ENCODE measurements around the gene FCHSD2. TPM values are rescaled to one million over a fixed set of nuclear protein-coding genes. Genes with fewer than 3 reads are reported as not detected.

Gene FCHSD2
- total RNA-seq, 4 donors from 2014 or later: 20.4 to 42.4 (median 26.4) TPM

DNA sequence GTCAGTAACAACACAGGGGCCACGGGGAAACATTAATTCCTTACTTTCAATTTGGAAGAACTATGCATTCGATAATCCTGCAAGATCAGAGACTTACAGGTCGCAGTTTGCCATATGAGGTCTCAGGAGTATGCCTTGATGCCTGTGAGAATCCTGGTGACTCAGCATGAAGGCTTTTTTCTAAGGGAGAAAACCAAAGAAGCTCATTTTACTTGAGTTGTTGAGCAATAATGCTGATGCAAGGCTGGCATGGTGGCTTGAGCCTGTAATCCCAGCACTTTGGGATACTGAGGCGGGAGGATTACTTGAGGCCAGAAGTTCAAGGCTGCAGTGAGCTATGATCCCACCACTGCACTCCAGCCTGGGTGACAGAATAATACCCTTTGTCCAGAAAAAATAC is 301.3 kb downstream of the FCHSD2 start:
- 95% methylated on average over 4 of the region's 4 CpGs for WGBS
- TF ChIP-seq POLR2AphosphoS5 (IDR thresholded peaks at IDR 0.05) (no peak), EP300 (IDR thresholded peaks at IDR 0.05) (no peak), POLR2A (IDR thresholded peaks at IDR 0.05; ENCODE audit: low read depth) (no peak)
- TF ChIP-seq, protein P1, sequence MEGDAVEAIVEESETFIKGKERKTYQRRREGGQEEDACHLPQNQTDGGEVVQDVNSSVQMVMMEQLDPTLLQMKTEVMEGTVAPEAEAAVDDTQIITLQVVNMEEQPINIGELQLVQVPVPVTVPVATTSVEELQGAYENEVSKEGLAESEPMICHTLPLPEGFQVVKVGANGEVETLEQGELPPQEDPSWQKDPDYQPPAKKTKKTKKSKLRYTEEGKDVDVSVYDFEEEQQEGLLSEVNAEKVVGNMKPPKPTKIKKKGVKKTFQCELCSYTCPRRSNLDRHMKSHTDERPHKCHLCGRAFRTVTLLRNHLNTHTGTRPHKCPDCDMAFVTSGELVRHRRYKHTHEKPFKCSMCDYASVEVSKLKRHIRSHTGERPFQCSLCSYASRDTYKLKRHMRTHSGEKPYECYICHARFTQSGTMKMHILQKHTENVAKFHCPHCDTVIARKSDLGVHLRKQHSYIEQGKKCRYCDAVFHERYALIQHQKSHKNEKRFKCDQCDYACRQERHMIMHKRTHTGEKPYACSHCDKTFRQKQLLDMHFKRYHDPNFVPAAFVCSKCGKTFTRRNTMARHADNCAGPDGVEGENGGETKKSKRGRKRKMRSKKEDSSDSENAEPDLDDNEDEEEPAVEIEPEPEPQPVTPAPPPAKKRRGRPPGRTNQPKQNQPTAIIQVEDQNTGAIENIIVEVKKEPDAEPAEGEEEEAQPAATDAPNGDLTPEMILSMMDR (IDR thresholded peaks at IDR 0.05): no peak
- no peak overlapping the region for H3K27ac ChIP-seq (replicated peaks in 1 of 4)
- intact Hi-C loops (cut with DNase I): no loop called here
- H3K4me1 ChIP-seq: peaks cover 5 to 37% (median 11%) of the 10 kb centered on the region in 4 donors
- no peaks in the 10 kb centered on the region for H3K27me3 ChIP-seq
- H3K36me3 ChIP-seq: peaks cover 25 to 84% (median 54%) of the 10 kb centered on the region in 4 donors
- no peak for DNase-seq (ENCODE audit: extremely low spot score)
- no peaks in the 10 kb centered on the region for H3K9me3 ChIP-seq
- H3K4me3 ChIP-seq: no peak overlapping the region

- Histone ChIP-seq H3K4me1 (peaks cover 24 to 53% (median 30%) of the 10 kb centered on the region in 4 donors), H3K36me3 (peaks cover 25 to 65% (median 51%) of the 10 kb centered on the region in 4 donors), H3K9me3 (no peaks in the 10 kb centered on the region), H3K27me3 (no peaks in the 10 kb centered on the region), H3K27ac (replicated peaks in 1 of 4) (no peak overlapping the region), H3K4me3 (no peak overlapping the region)
- WGBS: 80% methylated on average over 4 of the region's 4 CpGs
- no peak for DNase-seq (ENCODE audit: extremely low spot score)
- TF ChIP-seq, protein P1 (IDR thresholded peaks at IDR 0.05): no peak
- TF ChIP-seq POLR2A (IDR thresholded peaks at IDR 0.05; ENCODE audit: low read depth): no peak
- TF ChIP-seq POLR2AphosphoS5 (IDR thresholded peaks at IDR 0.05): no peak
- intact Hi-C loops (cut with DNase I): no loop called here
These were observed 303.3 kb downstream of the FCHSD2 start for GRCh38 chr11:72838691-72839305.

- WGBS: 70% methylated on average over 4 of the region's 4 CpGs
- DNase-seq (ENCODE audit: extremely low spot score): no peak
- TF ChIP-seq POLR2AphosphoS5 (IDR thresholded peaks at IDR 0.05) (peak; percentile 7 to 53), POLR2A (IDR thresholded peaks at IDR 0.05; ENCODE audit: low read depth) (no peak)
- TF ChIP-seq, protein P1 (IDR thresholded peaks at IDR 0.05): no peak
- Histone ChIP-seq H3K4me3 (no peak overlapping the region), H3K27me3 (no peaks in the 10 kb centered on the region), H3K27ac (replicated peaks in 1 of 4) (peak overlapping the region; percentile 59 to 79 (median 73)), H3K4me1 (peaks cover 51 to 64% (median 57%) of the 10 kb centered on the region in 4 donors), H3K9me3 (no peaks in the 10 kb centered on the region), H3K36me3 (peaks cover 14 to 43% (median 33%) of the 10 kb centered on the region in 4 donors)
- intact Hi-C loops (cut with DNase I): no loop called here
These were observed 306.0 kb downstream of the FCHSD2 start for GRCh38 chr11:72836111-72836510.

GRCh38 chr11:72834905-72835304 is 307.2 kb downstream of the FCHSD2 start:
- Histone ChIP-seq H3K36me3 (peaks cover 12 to 36% (median 23%) of the 10 kb centered on the region in 4 donors), H3K27ac (replicated peaks in 1 of 4) (peak overlapping the region; percentile 59 to 79 (median 73)), H3K9me3 (no peaks in the 10 kb centered on the region), H3K4me1 (peaks cover 52 to 64% (median 59%) of the 10 kb centered on the region in 4 donors), H3K4me3 (no peak overlapping the region), H3K27me3 (no peaks in the 10 kb centered on the region)
- TF ChIP-seq POLR2A (IDR thresholded peaks at IDR 0.05; ENCODE audit: low read depth): no peak
- TF ChIP-seq POLR2AphosphoS5 (IDR thresholded peaks at IDR 0.05): no peak
- TF ChIP-seq EP300 (IDR thresholded peaks at IDR 0.05): no peak
- TF ChIP-seq, protein P1 (IDR thresholded peaks at IDR 0.05): no peak
- intact Hi-C loops (cut with DNase I): loop anchor here (5.0 kb wide), 3 partner anchors 307 to 452 kb away; partner anchors contain the start of gene FCHSD2
- 76% methylated on average over 5 of the region's 5 CpGs for WGBS
- no peak for DNase-seq (ENCODE audit: extremely low spot score)
